ENCODE measurements around the gene DNAH12.
A peak's percentile ranks its signal among the peaks of the same experiment; 100 is the strongest.
"Not testable (repeated sequence)": the region's sequence is repeated elsewhere in the genome, so short reads cannot be mapped to it uniquely, and the experiment has no call there.

Gene DNAH12

DNA sequence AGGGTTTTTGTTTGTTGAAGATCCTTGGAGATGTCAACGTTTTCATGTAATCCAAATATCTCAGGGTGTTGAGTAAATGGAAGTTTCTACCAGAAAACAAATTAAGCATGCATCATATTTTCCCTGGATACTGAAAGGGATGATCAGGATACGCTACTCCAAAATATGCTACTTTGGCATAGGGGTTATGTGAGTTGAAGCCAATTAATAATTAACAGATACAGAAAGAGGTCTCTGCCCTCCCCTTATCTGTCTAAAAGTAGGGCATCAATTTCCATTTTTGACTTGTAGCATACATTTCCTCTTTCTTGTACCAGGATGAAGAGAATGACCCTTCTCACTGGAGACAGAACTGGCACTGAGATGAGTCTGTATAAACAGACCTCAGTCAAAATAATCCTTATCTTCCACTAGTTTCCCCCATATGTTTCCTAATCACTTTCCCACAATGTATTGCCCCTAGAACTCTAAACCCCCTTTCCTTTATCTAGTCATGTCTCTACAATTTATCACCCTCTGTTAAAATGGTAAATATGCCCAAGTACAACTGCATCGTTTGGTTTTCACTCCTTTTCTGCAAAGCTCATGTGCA is 234.3 kb downstream of the DNAH12 start:
- DNase-seq: no peak

DNA sequence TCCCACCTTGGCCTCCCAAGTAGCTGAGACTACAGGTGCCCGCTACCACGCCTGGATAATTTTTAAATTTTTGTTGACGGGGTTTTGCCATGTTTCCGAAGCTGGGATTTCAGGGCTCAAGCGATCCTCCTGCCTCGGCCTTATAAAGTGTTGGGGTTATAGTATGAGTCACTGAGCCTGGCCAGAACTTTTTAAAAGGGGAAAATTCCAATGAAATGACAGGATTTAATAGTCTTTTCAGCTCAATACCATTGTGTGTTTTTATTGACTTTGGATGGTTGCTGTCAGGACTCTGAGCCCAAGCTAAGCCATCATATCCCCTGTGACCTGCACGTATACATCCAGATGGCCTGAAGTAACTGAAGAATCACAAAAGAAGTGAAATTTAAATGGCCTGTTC is 240.6 kb downstream of the DNAH12 start:
- DNase-seq: not testable (repeated sequence)

DNA sequence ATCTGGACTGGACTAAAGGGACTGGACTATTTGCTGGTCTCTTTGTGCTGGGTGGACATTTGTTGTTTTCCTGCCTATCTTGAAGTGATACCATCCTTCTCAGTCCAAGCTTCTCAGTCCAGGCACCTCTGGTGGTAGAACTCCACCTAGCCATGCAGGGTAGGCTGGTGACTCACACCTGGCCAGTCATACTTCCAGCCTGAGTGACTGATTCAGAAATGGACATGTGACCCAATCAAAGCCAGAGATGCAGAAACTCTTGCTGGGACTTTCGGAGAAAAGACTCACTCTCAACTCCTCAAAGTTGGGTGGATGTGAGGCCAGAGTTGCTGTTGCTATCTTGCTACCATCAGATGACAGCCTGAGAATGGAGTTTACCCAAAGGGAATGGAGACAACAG is 246.1 kb downstream of the DNAH12 start:
- no peak for DNase-seq

DNA sequence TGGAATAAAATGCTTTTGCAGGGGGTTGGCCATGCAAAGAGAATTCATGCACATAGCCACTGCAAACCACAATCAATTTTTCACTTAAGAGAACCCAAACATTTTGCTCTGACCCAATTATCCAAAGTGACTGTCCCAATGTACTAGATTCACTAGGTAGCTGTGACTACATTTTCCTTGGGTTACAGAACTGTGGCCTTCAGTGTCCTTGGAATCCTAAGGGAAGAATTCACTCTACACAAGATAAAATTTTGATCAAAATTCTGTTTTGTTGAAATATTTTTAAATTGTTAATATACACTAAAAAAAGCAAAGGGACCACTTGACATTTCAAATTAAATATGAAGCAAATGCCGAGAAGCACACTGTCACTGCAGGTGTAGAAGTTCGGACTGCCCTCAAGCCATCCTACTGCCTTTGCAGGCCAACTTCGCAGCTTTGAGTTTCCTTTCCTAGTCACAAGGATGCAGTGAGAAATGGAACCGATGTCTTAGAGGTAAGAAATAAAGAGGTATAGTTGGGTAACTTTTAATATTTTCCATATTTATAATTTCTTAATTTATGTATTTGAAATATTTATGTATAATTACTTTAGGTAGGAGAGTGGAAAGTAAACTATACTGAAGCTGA is 251.1 kb downstream of the DNAH12 start:
- no peak for DNase-seq

DNA sequence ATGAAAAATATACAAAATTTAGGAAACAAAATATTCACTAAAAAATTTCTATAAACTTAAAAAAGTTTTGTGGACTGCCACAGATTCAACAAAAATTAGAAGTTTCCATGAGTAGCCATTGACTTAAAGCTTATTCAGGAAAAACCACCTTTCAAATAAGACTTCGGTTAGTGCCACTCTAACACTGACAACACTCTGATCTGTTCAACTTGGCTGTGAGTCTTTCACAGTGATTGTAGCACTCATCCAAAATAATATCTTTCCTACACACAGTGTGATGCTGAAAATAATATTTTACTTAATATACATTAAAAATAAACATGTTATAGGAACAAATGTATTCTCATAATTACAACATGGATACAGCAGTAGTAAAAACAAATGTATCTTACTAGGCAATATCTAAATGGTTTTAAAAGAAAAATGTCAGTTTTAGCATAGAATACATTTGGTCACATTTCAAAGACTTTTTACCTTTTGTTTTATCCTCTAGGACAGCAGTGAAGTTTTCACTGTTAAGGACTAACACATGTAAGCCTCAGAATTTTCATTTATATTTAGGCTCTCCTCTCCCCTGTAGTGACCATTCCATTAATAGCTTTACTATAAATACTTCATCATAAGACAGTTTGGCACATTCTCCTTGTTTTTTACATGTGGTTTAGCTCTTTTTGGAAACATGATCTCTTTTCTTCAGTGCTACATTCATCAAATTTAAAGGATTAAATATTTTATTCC is 251.8 kb downstream of the DNAH12 start, which contains the start of gene ASB14:
Gene ASB14 (minus strand): TSS at position 527 of the 738 bp plus-strand sequence. CDS start 652 bp downstream, outside the sequence.
- no peak for DNase-seq

DNA sequence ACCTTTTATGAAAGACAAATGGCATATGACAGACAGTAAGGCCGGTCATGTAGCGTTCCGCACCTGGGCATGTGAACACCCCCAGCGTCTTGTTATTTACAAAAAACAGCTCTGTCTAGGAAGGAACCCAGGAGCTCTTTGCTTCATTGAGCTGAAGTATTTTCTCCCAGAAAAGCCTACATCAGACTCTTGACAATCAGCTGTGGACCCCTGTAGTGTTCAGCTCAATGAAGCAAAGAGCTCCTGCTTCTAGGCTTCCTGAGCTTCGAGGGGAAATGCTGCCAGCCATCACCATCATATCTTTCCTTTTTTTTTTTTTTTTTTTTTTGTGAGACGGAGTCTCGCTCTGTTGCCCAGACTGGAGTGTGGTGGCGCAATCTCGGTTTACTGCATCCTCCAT is 255.7 kb downstream of the DNAH12 start:
- DNase-seq: no peak

DNA sequence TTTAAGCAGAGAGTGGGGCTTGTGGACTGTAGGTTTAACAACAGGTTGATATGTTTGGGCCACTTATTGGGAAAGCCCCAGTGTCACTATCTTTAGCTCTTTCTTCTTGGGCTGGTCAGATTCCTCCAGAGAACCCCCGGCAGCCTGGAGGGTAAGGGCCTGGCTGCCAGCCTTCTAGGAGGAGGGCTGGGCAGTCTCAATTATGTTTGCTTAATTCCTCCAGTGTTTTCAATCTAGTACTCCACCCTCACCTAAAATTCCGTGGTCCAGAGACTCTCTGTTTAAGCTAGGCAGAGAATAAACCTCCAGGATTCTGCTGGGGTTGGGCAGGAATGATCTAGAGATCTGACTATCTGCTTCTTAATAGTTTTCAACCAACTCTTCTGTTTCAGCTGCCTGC is 256.9 kb downstream of the DNAH12 start:
- no peak for DNase-seq

DNA sequence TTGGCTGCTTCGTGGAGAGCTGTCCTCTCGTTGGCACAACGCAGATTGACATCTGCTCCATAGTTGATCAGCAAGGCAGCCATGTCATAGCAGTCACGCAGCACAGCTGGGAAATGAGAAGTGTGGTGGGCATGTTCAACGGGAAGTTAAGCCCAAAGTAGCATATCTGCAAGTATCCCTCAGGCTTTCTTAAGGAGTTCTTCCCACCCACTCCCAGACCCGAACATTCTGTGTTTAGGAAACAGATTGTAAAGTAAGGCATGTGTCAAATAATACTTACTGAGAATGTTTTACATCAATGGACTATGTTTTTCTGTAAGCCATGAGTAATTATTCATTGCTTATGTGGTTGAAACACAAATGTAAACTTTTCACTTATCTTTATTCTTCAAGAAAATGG is 260.8 kb downstream of the DNAH12 start:
- DNase-seq: no peak

DNA sequence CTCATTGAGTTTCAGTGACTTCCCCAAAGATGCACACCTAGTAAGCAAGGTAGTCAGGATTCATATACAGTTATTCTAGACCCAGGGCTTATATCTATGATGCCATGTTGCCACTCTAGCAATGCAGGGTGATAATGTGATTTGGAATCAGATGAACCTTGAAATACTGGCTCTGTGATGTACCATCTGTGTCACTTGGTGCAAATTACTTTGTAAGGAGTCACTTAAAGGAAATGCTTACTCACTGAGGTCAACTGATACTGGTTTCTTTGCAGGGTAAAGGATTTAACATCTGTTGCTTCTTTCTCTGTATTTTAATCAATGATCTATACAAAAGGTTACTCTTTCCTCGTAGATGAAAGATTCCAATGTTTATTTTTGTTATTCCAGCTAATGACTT is 262.4 kb downstream of the DNAH12 start:
- peak; percentile 55 to 85 for DNase-seq

DNA sequence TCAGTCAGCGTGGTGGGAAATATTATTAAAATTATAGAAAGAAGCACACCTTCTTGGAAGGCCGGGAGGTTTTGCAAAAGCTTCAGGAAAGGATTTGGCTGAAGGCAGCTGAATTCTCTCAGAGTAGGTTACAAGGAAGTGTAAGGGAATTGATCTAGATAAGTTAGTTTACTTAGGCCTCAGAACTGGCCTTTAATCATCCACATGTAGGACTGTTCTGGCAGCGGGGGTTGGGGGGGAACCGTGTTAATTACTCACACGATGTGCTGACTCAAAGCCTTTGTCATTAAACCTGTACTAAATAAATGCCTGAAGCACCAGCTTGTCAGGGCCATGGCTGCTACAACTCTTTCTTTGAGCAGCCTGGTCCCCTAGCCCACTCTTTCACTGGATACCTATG is 264.5 kb downstream of the DNAH12 start:
- DNase-seq: no peak

DNA sequence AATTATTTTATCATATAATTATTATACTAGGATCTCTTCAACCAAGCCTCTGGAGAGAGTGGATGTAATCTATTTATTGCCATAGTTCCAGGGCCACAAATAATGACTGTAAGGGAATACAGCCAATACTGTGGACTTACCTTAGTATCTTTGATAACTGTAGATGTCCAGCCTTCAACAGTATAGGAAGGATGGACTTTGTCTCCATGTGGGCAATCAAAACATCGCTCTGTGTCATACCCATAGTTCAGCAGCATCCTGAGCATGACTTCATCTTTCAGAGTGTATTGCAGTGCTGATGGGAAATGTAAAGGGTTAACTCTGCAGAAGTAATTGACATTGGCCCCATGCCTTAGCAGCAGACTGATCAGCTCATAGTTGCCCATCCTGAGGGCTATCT is 265.9 kb downstream of the DNAH12 start:
- no peak for DNase-seq

DNA sequence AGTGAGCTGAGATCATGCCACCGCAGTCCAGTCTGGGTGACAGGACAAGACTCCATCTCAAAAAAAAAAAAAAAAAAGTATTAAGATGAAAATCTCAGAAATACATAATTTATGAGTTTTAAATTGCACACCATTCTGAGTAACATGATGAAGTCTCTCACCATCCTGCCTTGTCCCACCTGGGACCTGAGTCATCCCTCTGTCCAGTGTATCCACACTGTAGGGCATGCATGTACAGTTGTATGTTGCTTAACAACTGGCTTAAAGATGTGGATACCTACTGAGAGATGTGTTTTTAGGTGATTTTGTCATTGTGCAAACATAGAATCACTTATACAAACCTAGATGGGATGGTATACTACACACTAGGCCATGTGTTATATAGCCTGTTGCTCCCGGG is 268.8 kb downstream of the DNAH12 start:
- DNase-seq: no peak

DNA sequence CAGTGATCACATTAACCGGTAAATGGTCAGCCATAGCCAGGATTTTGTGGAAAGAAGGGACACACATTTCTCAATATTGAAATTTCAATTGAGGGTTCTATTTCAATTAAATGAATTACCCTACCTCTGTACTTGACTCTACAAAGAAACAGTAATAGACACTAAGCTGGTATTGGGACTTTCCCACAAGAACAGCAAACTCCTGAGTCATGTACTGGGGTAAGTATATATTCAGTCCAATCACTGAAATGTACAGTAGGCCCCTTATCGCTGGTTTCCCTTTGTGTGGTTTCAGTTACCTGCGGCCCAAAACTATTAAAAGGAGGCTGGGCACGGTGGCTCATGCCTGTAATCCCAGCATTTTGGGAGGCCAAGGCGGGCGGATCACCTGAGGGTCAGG is 269.3 kb downstream of the DNAH12 start:
- DNase-seq: no peak

DNA sequence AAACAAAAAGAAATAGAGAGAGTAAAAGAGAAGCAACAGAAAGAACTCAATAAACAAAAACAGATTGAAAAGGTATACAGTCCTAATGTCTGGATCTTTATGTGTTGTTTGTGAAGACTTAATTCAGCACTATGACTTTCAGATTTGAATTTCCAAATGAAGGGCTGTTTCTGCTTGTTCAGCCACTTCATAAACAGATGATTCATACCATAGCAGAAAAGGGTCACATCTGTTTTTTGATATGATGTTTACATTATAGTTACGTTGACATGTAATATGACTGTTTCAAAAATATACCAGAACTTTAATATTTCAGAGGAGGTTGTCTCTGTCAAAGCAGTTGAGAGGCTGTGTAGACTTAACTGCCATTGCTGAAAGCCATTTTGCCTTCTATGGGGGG is 275.7 kb downstream of the DNAH12 start:
- no peak for DNase-seq

DNA sequence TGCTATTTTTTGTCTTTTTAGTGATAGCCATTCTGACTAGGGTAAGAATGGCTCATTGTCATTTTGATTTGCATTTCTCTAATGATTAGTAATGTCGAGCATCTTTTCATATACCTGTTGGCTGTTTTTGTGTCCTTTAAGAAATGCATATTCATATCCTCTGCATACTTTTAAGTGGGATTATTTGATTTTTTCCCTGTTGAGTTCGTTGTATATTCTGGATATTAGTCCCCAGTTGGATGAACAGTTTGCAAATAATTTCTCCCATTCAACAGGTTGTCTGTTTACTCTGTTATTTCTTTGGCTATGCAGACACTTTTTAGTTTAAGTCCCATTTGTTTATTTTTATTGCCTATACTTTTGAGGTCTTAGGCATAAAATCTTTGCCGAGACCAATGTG is 282.2 kb downstream of the DNAH12 start:
- DNase-seq: no peak

DNA sequence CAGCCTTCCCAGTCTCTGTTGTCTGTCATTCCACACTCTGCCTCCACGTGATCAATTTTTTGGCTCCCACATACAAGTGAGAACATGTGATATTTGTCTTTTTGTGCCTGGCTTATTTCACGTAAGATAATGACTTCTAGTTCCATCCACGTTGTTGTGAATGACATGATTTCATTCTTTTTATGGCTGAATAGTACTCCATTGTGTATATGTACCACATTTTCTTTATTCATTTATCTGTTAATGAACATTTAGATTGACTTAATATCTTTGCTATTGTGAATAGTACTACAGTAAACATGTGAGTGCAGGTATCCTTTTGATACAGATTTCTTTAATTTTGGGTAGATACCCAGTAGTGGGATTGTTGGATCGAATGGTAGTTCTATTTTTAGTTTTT is 283.0 kb downstream of the DNAH12 start:
- DNase-seq: no peak

DNA sequence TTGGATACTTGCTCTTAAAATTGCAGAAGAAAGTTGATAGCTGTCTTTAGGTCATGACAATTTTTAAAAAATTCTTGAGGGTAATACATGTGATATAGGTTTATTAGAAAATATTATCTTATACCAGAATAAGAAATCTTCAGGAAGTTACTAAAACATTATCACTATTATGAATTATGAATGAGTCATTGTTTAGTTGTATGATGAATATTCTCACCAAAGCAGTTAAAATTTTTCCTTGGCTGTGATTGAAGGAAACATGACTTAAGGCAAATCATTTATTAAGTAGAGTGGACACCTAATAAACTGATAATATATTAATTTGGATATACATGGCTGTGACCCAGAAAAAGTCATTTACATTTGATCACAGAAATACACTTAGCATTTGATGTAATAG is 286.5 kb downstream of the DNAH12 start:
- DNase-seq: no peak

DNA sequence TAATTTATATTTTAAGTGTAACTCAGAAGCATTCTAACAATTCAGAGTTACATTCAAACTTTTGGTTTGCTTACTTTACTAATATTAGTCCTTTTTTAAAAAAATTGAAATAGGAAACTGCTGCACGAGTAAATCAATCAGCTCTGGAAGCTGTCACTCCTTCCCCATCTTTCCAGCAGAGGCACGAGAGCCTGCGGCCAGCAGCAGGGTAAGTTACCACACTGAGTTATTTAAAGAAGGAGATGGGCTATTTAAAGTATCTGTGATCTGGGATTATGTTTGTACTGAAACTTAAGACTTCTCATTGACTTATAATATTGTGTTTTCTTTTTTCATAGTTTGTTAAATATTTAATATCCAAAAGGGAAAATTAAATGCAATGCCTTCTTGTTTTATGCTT is 287.3 kb downstream of the DNAH12 start:
- DNase-seq: no peak

DNA sequence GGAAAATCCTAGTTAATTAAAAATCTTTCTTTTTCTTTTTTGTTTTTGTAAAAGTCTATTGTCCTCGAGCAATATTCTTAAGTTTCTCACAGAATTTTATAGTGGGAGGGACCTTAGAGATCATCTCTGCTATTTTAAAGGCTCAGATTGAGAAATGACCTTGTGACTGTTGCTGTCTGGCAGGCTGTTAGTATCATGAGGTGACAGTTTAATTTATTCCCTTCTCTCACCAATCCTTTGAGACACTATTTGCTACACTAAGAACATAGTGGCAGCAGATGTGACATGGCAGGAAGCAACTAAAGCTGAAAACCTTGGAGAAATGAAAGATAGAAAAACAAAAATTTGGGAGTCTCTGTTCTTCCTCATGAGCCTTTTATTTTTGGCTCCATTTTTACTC is 291.7 kb downstream of the DNAH12 start:
- DNase-seq: no peak

DNA sequence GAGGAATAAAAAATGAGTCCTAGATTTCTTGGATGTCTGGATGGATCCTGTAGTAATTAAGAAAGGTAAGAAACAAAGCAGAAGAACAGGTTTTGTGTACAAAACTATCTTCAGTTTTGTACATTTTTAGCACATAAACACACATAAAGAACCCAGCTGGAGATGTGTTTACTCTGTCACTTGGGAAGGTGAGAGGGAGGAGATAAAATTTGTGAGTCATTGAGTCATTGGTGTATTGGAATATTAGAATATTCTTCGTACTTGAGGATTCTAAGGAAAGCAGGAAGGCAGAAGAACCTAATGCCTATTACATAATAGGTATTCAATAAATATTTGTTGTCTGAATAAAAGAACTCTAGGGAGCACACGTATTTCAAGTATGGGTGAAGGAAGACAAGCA is 299.2 kb downstream of the DNAH12 start:
- no peak for DNase-seq

All from NCI-H524 (cell line).